ENCODE data around the gene FBLN5. TPM values are rescaled to one million over a fixed set of nuclear protein-coding genes. Genes with fewer than 3 reads are reported as not detected.

FBLN5 gene
- total RNA-seq, 1 donor from 2014 or later, result 98.7 TPM

DNA sequence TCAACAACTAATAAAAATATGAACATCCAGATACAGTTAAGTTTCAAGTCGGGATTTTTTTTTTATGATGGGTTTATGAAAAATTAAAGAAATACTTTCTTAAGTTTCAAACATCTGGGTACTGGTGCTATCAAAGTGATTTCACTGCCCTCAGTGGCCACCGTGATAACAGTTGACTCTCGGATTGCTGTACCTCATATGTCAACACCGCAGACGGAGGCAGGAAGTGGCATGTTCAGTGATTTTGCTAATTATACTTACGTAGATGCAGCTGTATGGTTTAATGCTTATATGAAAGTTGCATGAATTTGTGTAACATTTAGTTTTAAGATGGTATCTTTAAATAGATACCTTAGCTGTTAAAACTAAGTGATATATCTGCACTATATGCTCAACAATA, 20.8 kb upstream of the FBLN5 start:
- H3K27ac Mint-ChIP-seq (ENCODE audit: unreplicated experiment), result no peak overlapping the region
- H3K4me3 Mint-ChIP-seq (ENCODE audit: unreplicated experiment), result no peak overlapping the region
- H3K27me3 Mint-ChIP-seq (ENCODE audit: unreplicated experiment), result no peaks in the 10 kb centered on the region
- H3K36me3 Mint-ChIP-seq (ENCODE audit: unreplicated experiment), result peaks cover 44% of the 10 kb centered on the region
- peaks cover 15% of the 10 kb centered on the region for H3K4me1 Mint-ChIP-seq (ENCODE audit: unreplicated experiment)
- TF ChIP-seq, protein P1, sequence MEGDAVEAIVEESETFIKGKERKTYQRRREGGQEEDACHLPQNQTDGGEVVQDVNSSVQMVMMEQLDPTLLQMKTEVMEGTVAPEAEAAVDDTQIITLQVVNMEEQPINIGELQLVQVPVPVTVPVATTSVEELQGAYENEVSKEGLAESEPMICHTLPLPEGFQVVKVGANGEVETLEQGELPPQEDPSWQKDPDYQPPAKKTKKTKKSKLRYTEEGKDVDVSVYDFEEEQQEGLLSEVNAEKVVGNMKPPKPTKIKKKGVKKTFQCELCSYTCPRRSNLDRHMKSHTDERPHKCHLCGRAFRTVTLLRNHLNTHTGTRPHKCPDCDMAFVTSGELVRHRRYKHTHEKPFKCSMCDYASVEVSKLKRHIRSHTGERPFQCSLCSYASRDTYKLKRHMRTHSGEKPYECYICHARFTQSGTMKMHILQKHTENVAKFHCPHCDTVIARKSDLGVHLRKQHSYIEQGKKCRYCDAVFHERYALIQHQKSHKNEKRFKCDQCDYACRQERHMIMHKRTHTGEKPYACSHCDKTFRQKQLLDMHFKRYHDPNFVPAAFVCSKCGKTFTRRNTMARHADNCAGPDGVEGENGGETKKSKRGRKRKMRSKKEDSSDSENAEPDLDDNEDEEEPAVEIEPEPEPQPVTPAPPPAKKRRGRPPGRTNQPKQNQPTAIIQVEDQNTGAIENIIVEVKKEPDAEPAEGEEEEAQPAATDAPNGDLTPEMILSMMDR (IDR thresholded peaks at IDR 0.05), result no peak
- DNase-seq (ENCODE audit: extremely low spot score, unreplicated experiment), result no peak
- H3K9me3 Mint-ChIP-seq (ENCODE audit: unreplicated experiment), result no peaks in the 10 kb centered on the region

DNA sequence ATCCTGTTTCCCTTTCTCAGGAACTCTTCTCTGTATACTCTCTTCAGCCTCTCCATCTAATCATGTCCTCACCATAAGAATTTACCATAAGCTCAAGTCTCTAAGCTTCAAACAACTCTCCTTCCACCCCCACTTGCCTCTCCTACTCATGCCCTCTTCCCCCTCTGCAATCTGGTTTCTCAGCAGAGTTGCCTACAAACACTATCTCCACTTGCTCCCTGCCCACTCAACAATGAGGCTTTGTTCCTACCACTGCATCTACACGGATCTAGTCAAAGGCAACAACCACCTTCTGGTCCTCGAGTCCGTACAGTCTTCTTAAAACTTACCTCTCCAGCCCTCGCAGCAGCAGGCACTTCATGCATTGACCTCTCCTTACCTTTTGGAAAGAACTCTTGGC, 17.2 kb upstream of the FBLN5 start:
- Mint-ChIP-seq H3K4me1 (ENCODE audit: unreplicated experiment) (peaks cover 15% of the 10 kb centered on the region), H3K9me3 (ENCODE audit: unreplicated experiment) (no peaks in the 10 kb centered on the region), H3K4me3 (ENCODE audit: unreplicated experiment) (no peak overlapping the region), H3K27ac (ENCODE audit: unreplicated experiment) (peak overlapping the region; percentile 37), H3K27me3 (ENCODE audit: unreplicated experiment) (no peaks in the 10 kb centered on the region), H3K36me3 (ENCODE audit: unreplicated experiment) (peaks cover 25% of the 10 kb centered on the region)
- TF ChIP-seq, protein P1 (IDR thresholded peaks at IDR 0.05), result no peak
- no peak for DNase-seq (ENCODE audit: extremely low spot score, unreplicated experiment)

DNA sequence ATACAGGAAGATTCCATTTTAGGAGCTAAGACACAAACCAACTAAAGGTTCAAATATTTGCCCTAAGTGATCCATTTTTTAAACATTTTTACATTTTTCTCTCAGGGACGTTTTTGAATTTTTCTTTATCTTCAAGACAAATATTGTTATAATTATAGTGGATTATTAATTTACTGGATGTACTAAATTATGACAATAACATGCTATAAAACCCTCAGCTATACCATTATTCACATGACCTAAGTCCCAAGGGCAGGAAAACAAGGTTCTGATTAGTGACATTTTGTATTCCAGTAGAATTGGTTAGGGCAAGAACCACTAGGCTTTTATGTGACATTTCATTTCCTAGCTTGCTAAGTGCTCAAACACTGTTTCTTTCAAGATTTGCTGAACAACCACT, 16.5 kb upstream of the FBLN5 start:
- Mint-ChIP-seq H3K36me3 (ENCODE audit: unreplicated experiment) (peaks cover 19% of the 10 kb centered on the region), H3K27me3 (ENCODE audit: unreplicated experiment) (no peaks in the 10 kb centered on the region), H3K4me1 (ENCODE audit: unreplicated experiment) (peaks cover 15% of the 10 kb centered on the region), H3K4me3 (ENCODE audit: unreplicated experiment) (no peak overlapping the region), H3K9me3 (ENCODE audit: unreplicated experiment) (no peaks in the 10 kb centered on the region), H3K27ac (ENCODE audit: unreplicated experiment) (peak overlapping the region; percentile 44)
- no peak for DNase-seq (ENCODE audit: extremely low spot score, unreplicated experiment)
- TF ChIP-seq, protein P1 (IDR thresholded peaks at IDR 0.05), result no peak

DNA sequence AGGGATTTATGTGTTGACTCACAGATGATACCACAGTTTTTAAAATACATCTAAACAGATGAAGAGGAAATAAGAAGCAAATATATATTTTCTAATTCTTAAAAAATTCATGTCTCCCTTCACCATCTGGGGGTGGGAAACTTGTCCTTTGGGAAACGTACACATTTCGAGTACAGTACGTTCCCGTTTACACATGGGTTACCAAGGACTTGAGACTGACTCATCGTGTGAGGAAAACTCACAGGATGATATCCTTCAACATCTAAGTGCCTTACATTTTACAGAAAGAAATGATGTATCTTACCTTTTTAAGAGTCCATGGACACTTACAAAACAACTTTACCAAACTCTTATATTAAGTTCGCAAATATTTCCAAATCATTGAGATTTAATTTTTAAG, 16.0 kb upstream of the FBLN5 start:
- TF ChIP-seq, protein P1 (IDR thresholded peaks at IDR 0.05), result no peak
- Mint-ChIP-seq H3K9me3 (ENCODE audit: unreplicated experiment) (no peaks in the 10 kb centered on the region), H3K4me1 (ENCODE audit: unreplicated experiment) (peaks cover 15% of the 10 kb centered on the region), H3K27me3 (ENCODE audit: unreplicated experiment) (no peaks in the 10 kb centered on the region), H3K36me3 (ENCODE audit: unreplicated experiment) (peaks cover 13% of the 10 kb centered on the region), H3K27ac (ENCODE audit: unreplicated experiment) (peak overlapping the region; percentile 44), H3K4me3 (ENCODE audit: unreplicated experiment) (no peak overlapping the region)
- no peak for DNase-seq (ENCODE audit: extremely low spot score, unreplicated experiment)

DNA sequence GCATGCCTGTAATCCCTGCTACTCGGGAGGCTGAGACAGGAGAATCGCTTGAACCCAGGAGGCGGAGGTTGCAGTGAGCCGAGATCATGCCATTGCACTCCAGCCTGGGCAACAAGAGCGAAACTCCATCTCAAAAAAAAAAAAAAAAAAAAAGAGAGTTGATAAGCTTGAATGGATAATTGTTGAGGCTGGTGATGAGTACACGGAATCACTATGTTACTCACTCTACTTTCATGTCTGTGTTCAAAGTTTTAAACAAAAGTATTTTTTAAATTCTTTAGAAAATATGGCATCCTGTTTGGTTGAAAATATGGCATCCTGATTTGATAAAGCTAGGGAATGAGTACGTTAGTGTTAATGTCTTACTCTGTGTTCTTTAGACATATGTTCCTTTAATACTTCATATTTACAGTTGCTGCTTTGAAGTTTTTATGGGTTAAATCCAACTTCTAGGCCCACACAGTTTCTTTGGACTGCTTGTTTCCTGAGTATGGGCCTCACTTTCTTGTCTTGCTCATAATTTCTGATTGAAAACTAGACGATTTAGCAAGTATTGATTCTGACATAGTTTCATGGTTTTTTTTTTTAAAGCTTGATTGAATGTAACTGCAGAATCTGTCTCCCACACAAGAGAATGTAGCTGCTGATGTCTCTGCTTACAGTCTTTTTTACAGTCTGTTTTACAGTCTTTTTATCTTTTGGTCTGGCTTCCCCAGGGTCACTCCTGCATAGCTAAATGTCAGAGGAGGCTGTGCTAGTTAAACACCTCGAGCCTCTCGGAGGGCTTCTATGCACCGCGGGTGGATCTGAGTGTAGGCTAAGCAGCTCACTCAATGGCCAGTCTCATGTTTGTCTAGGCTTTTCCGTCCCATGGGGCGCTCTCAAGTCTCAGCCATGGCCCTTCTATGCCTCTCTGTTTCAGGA, 14.1 kb upstream of the FBLN5 start:
- Mint-ChIP-seq H3K27ac (ENCODE audit: unreplicated experiment) (no peak overlapping the region), H3K9me3 (ENCODE audit: unreplicated experiment) (no peaks in the 10 kb centered on the region), H3K36me3 (ENCODE audit: unreplicated experiment) (peaks cover 4% of the 10 kb centered on the region), H3K4me1 (ENCODE audit: unreplicated experiment) (peaks cover 15% of the 10 kb centered on the region), H3K27me3 (ENCODE audit: unreplicated experiment) (no peaks in the 10 kb centered on the region), H3K4me3 (ENCODE audit: unreplicated experiment) (no peak overlapping the region)
- TF ChIP-seq, protein P1 (IDR thresholded peaks at IDR 0.05), result no peak
- DNase-seq (ENCODE audit: extremely low spot score, unreplicated experiment), result no peak
